OCI-LY3 (cell line): ENCODE data around the gene SGCB.
"Not testable (repeated sequence)": the region's sequence is repeated elsewhere in the genome, so short reads cannot be mapped to it uniquely, and the experiment has no call there.

Experiments used
- H2AFZ ChIP-seq: fragments of 200-600, 300-600 bp; shearing (Covaris generic); 2 replicates; pipeline ENCODE4 v1.6.0; 2014; ENCODE audit warnings: antibody characterized with exemption, low read depth, low read length
- H3K27ac ChIP-seq: fragments of 200-600, 300-600 bp; sonication (generic); 2 replicates; pipeline ENCODE4 v1.5.1; 2014; ENCODE audit warnings: mild to moderate bottlenecking, low read length, moderate library complexity, mixed read lengths
- H3K27me3 ChIP-seq: fragments of 200-600, 300-600 bp; sonication (generic); 2 replicates; pipeline ENCODE4 v1.6.1; 2014; ENCODE audit warnings: low read depth, low read length, mixed read lengths
- H3K36me3 ChIP-seq: fragments of 200-600, 300-600 bp; sonication (generic); replicated peaks from 2 replicates; pipeline ENCODE3; 2014; ENCODE audit warnings: low read depth, low read length, mixed read lengths
- H3K4me1 ChIP-seq: fragments of 300-600, 200-600 bp; sonication (generic); 2 replicates; pipeline ENCODE4 v1.6.1; 2014; ENCODE audit warnings: low read length, mixed read lengths
- H3K4me2 ChIP-seq: fragments of 200-600, 300-600 bp; sonication (generic); 2 replicates; pipeline ENCODE4 v1.6.1; 2014; ENCODE audit warnings: low read length, mixed read lengths
- H3K4me3 ChIP-seq: fragments of 300-600, 200-600 bp; sonication (generic); 2 replicates; pipeline ENCODE4 v1.5.1; 2014; ENCODE audit warnings: antibody characterized with exemption, mild to moderate bottlenecking, low read length, moderate library complexity
- H3K79me2 ChIP-seq: fragments of 300-600, 200-600 bp; shearing (Covaris generic); 2 replicates; pipeline ENCODE4 v1.6.1; 2014; ENCODE audit warnings: mild to moderate bottlenecking, low read length, mixed read lengths
- H3K9ac ChIP-seq: fragments of 300-600, 200-600 bp; shearing (Covaris generic); 2 replicates; pipeline ENCODE4 v1.6.0; 2014; ENCODE audit warnings: mild to moderate bottlenecking, low read length, moderate library complexity
- H3K9me3 ChIP-seq: fragments of 200-600, 300-600 bp; shearing (Covaris generic); 2 replicates; pipeline ENCODE4 v1.6.1; 2014; ENCODE audit warnings: low read length, mixed read lengths; ENCODE audit not compliant: insufficient read depth
- H4K20me1 ChIP-seq: fragments of 200-600, 300-600 bp; sonication (generic); 2 replicates; pipeline ENCODE4 v1.6.1; 2016; ENCODE audit warnings: low read length, mixed read lengths; ENCODE audit not compliant: insufficient read depth
- CTCF ChIP-seq: fragments of 200-600, 300-600 bp; sonication (generic); IDR thresholded peaks from 2 replicates; pipeline ENCODE4 v1.5.1; 2014; ENCODE audit warnings: antibody characterized with exemption, low read length, low read depth
- EZH2phosphoT487 ChIP-seq: fragments of 200-600 bp; shearing (Covaris generic); IDR thresholded peaks from 2 replicates; pipeline ENCODE4 v1.6.1; 2018; ENCODE audit warnings: antibody characterized with exemption, mixed run types, low read depth

Gene SGCB

GRCh38 chr4:52038103-52038912 is at the start of gene SGCB:
TSS of gene SGCB (minus strand) at chr4:52038299. CDS start at chr4:52038259, 40 bp downstream.
- H3K9ac ChIP-seq, result peak within 1 kb of the TSS; percentile 64
- peak within 1 kb of the TSS; percentile 90 for H3K4me3 ChIP-seq
- no peaks in the 10 kb centered on the region for H4K20me1 ChIP-seq
- H3K4me2 ChIP-seq, result peak within 1 kb of the TSS; percentile 92
- no peaks in the 10 kb centered on the region for H3K9me3 ChIP-seq
- TF ChIP-seq CTCF, result no peak
- no peak for TF ChIP-seq EZH2phosphoT487
- H3K27ac ChIP-seq, result no peak within 1 kb of the TSS
- peaks cover 29% of the 10 kb centered on the region for H3K27me3 ChIP-seq
- H2AFZ ChIP-seq, result peak within 1 kb of the TSS; percentile 95
- H3K36me3 ChIP-seq, result no peaks in the 10 kb centered on the region
- peaks cover 16% of the 10 kb centered on the region; the same call in 1 of the 2 replicates for H3K79me2 ChIP-seq
- peaks cover 15% of the 10 kb centered on the region for H3K4me1 ChIP-seq

- H3K27me3 ChIP-seq, H3K36me3 ChIP-seq, H2AFZ ChIP-seq, H3K9ac ChIP-seq, H3K4me1 ChIP-seq, H3K4me2 ChIP-seq, H3K27ac ChIP-seq, H4K20me1 ChIP-seq, H3K9me3 ChIP-seq, H3K79me2 ChIP-seq, H3K4me3 ChIP-seq: not testable (repeated sequence)
Measured at GRCh38 chr4:52086425-52086824, 48.3 kb upstream of the SGCB start.

- H3K9ac ChIP-seq, result no peak overlapping the region
- TF ChIP-seq CTCF, result no peak
- no peak for TF ChIP-seq EZH2phosphoT487
- H2AFZ ChIP-seq, result no peak overlapping the region
- H3K27ac ChIP-seq, result no peak overlapping the region
- no peak overlapping the region for H3K4me2 ChIP-seq
- H3K79me2 ChIP-seq, result no peaks in the 10 kb centered on the region
- no peaks in the 10 kb centered on the region for H4K20me1 ChIP-seq
- H3K4me3 ChIP-seq, result no peak overlapping the region
- H3K36me3 ChIP-seq, result no peaks in the 10 kb centered on the region
- H3K27me3 ChIP-seq, result no peaks in the 10 kb centered on the region
- H3K4me1 ChIP-seq, result no peaks in the 10 kb centered on the region
- no peaks in the 10 kb centered on the region for H3K9me3 ChIP-seq
Measured at GRCh38 chr4:52081216-52081615, 43.1 kb upstream of the SGCB start.

GRCh38 chr4:52079659-52080058 is 41.6 kb upstream of the SGCB start:
- Histone ChIP-seq H3K79me2 (no peaks in the 10 kb centered on the region), H3K9ac (no peak overlapping the region), H3K27me3 (no peaks in the 10 kb centered on the region), H4K20me1 (no peaks in the 10 kb centered on the region), H3K4me2 (no peak overlapping the region), H2AFZ (no peak overlapping the region), H3K9me3 (no peaks in the 10 kb centered on the region), H3K27ac (no peak overlapping the region), H3K36me3 (no peaks in the 10 kb centered on the region), H3K4me3 (no peak overlapping the region), H3K4me1 (no peaks in the 10 kb centered on the region)
- TF ChIP-seq CTCF (no peak), EZH2phosphoT487 (no peak)
